GM20431 (cell line): ENCODE data around the gene MBD5.

ENCODE experiments used
- in situ Hi-C: fragments of 300-500 bp; cut with MseI, MboI; formaldehyde crosslinking; loops from one replicate; pipeline ENCODE4 v1.15.0; 2020; ENCODE audit warnings: low sequenced_read_pairs; ENCODE audit not compliant: unreplicated experiment

MBD5 gene

DNA sequence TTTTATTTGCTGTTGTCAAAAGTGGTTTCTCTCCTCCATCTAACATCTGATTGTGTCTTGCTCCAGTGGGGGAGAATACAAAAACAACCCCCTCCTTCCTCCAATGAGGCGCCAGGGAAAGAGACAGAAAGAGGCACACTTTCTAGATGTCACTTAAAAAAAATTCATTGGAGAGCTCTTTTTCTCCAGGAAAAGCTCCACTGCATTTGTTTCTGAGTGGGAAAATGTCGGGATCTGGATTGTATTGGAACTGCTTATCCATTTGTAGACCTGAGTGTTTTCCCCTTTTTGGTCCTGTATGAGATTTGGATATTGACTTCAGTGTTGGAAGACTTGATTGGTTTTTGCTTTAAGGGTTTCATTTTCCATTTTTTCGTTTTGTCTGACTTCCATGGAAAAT lies 995 bp downstream of the MBD5 start:
- in situ Hi-C loops, result no loop called here

GRCh38 chr2:148022351-148022750 lies 1.5 kb downstream of the MBD5 start:
- in situ Hi-C loops, result no loop called here

- in situ Hi-C loops, result no loop called here
Measured at GRCh38 chr2:148022882-148023281, 2.0 kb downstream of the MBD5 start.

DNA sequence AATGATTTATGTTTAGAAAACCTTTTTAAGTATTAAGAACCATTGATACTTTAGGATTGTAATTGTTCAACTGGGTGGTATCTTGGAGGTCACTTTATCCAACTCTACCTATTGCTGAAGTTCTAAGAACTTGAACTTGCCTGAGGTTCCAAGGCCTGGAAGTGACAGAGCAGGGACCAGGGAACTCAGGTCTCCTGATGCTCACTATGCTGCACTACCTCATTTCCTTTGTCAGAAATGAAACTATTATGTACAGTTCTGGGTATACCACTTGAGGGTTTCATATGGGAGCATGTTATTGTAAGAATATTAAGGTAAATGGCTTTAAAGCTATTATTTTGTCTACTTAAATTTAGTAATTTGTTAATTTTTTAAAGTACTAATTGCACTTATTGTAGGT lies 3.0 kb downstream of the MBD5 start:
- in situ Hi-C loops, result no loop called here

GRCh38 chr2:148026573-148026972 lies 5.7 kb downstream of the MBD5 start:
- in situ Hi-C loops, result no loop called here

- in situ Hi-C loops, result no loop called here
Measured at GRCh38 chr2:148027822-148028221, 6.9 kb downstream of the MBD5 start.

GRCh38 chr2:148028781-148029180 lies 7.9 kb downstream of the MBD5 start:
- in situ Hi-C loops, result no loop called here

GRCh38 chr2:148031152-148031551 lies 10.3 kb downstream of the MBD5 start:
- in situ Hi-C loops, result no loop called here

DNA sequence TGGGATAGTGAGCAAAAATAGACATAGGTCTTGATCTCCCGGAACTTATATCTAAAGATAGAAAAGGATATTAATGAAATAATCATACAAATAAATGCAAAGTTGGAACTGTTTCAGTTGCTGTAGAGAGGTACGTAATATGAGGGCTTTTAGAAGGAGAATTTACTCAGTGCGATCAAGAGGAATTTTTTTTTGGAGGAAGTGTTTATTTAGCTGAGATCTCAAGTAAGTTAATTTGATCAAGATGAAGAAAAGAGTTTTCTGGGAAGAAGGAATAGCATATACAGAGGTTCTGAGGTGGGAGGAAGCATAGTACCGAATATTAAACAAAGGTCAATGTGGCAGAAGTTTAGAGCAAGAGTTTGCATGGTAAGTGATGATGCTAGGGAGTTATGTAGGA lies 11.3 kb downstream of the MBD5 start:
- in situ Hi-C loops, result no loop called here

DNA sequence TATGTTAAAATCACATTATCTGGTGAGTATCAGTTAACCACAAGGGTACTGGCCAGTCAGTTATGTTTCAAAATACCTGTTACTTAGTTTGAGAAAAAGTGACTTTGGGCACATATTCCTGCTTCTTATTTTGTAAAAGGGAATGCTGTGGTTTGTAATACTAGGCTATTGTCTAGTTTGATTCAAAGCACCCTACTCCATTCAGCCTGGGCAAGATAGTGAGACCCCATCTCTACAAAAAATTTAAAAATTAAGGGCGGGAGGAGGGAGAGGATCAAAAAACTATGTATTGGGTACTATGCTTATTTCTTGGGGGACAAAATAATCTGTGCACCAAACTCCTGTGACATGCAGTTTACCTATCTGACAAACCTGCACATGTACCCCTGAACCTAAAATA lies 18.9 kb downstream of the MBD5 start:
- in situ Hi-C loops, result no loop called here

DNA sequence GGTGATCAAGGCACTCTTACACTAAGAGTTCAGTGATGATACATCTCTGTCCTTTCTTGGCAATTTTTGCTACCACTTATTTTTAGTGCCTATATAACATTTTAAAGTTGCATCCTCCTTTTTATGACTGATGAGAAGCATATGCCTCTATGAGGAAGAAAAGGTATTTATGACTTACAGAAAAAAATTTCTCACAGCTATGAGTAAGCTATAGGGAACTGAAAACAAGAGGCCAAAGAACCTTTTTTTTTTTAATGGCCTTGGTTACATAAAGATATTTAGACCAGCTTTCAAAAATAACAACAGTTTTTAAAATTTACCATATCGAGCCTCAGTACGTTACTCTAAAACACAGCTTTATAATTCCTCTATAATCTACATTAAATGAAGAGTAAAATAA lies 21.3 kb downstream of the MBD5 start:
- in situ Hi-C loops, result no loop called here

GRCh38 chr2:148044322-148044721 lies 23.4 kb downstream of the MBD5 start:
- in situ Hi-C loops, result no loop called here

DNA sequence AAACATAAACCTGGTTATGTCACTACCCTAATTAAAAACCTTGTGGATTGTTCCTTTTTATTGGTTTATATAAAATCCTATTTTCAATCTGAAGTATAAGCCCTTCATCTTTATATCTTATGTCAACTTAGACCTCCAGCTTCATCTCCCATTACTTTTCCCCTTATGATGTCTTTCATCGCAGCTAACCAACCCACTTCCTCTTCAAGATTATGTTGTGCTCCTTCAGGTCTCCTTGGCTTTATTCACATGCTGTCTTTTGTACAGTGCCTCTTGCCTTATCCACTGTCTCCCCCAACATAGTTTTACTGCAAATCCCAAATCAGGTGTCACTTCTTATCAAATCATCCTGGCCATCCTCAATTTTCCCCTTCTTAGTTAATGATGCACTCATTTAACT lies 25.9 kb downstream of the MBD5 start:
- in situ Hi-C loops, result no loop called here

- in situ Hi-C loops, result no loop called here
Measured at GRCh38 chr2:148048475-148049221, 27.8 kb downstream of the MBD5 start.

- in situ Hi-C loops, result no loop called here
Measured at GRCh38 chr2:148049284-148049683, 28.4 kb downstream of the MBD5 start.

GRCh38 chr2:148052687-148053086 lies 31.8 kb downstream of the MBD5 start:
- in situ Hi-C loops, result no loop called here

DNA sequence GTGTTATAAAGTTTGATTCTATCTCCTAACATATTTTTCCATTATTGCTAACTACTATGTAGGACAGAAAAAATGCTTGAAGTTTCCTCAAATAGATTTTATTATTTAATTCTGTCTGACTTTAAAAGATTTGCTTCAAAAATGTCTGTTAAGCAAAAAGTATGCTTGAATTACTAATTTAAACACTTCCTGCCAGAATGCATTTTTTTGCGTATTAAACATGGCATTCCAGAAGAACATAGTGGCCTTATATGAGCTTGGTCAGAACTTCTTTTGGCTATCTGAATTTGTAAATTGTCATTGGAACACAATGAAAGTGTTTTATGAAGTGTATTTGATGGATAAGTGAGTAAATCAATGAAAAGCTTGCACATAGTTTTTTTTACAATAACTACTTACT lies 37.8 kb downstream of the MBD5 start:
- in situ Hi-C loops, result no loop called here

- in situ Hi-C loops, result no loop called here
Measured at GRCh38 chr2:148063633-148064032, 42.7 kb downstream of the MBD5 start.

GRCh38 chr2:148065936-148066335 lies 45.0 kb downstream of the MBD5 start:
- in situ Hi-C loops, result no loop called here

DNA sequence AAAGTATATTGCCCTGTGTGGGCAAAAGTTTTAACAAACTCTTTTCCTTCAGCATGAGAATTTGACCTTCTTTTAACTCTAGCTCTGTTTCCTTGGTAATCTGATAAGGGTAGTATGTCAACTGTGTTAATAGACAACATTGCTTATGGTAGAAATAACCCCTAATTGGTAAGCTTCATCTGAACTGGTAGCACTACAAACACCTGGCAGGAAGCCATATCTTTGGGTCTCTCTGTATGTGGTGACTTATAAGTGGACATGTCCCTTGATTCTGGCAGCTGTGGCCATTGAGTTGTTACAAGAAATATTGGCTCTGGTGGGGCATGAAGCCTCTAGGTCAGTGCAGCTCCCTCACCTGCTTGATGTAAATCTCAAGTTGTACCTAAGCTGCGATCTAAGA lies 46.9 kb downstream of the MBD5 start:
- in situ Hi-C loops, result no loop called here

DNA sequence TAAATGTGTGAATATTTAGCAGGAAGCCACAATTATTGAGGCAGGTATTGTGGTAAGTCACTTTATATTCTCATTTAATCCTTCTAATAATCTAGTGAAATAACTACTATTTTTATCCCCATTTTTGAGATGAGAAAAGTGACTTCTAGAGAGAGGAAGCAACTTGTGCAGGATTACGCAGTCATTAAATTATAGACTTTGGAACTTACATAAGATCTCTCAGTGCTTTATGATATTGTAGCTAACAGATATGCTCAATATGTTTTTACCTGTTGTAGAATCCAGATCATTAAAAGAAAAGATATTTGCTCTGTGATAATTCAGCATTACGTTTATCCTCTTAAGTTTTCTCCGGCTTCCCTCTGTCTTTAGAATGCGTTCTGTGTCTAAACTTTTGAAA lies 50.5 kb downstream of the MBD5 start:
- in situ Hi-C loops, result no loop called here

DNA sequence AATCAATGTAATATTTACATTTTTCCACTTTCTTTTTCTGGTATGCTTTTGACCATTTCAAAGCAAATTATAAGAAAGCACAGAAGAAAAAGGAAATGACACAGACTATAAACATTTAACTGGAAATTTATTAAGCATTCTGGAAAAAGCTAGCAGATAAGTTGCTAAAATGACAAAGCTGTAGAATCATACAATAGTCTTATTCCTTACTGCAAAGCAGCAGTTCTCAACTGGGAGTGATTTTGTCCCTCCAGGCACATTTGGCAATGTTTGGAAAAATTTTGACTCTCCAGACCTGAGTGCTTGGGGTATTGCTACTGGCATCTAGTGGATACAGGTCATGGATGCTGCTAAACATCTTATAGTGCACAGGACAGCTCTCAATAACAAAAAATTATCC lies 75.1 kb downstream of the MBD5 start:
- in situ Hi-C loops, result no loop called here
